ENCODE data around the gene LUC7L. TPM values are rescaled to one million over a fixed set of nuclear protein-coding genes. Genes with fewer than 3 reads are reported as not detected.
"Not testable (repeated sequence)": the region's sequence is repeated elsewhere in the genome, so short reads cannot be mapped to it uniquely, and the experiment has no call there.

Gene LUC7L
- 105 and 106 TPM in 2 replicates for total RNA-seq
- 67.8 TPM for polyA plus RNA-seq (2012)

GRCh38 chr16:228852-229730, at the start of gene LUC7L:
TSS of gene LUC7L (minus strand) at chr16:229449. CDS start at chr16:229339, 110 bp downstream.
- peak; percentile 92 for DNase-seq (ENCODE audit: low read depth)

GRCh38 chr16:278863-279366, 49.7 kb upstream of the LUC7L start:
- peak; percentile 60 for DNase-seq (ENCODE audit: low read depth)

- DNase-seq (ENCODE audit: low read depth): no peak
Measured at GRCh38 chr16:276426-277077, 47.3 kb upstream of the LUC7L start.

GRCh38 chr16:275786-276232, 46.6 kb upstream of the LUC7L start, which contains the start of gene RGS11:
TSS of gene RGS11 (minus strand) at chr16:275944. CDS start at chr16:275911, 33 bp downstream.
- DNase-seq (ENCODE audit: low read depth): no peak

GRCh38 chr16:275041-275641, 45.9 kb upstream of the LUC7L start:
- no peak for DNase-seq (ENCODE audit: low read depth)

GRCh38 chr16:273547-274421, 44.5 kb upstream of the LUC7L start:
- DNase-seq (ENCODE audit: low read depth): no peak

- DNase-seq (ENCODE audit: low read depth): peak; percentile 18
Measured at GRCh38 chr16:272633-273546, 43.6 kb upstream of the LUC7L start.

- no peak for DNase-seq (ENCODE audit: low read depth)
Measured at GRCh38 chr16:270381-271255, 41.4 kb upstream of the LUC7L start.

GRCh38 chr16:269061-269796, 40.0 kb upstream of the LUC7L start:
- no peak for DNase-seq (ENCODE audit: low read depth)

- DNase-seq (ENCODE audit: low read depth): no peak
Measured at GRCh38 chr16:268141-269053, 39.1 kb upstream of the LUC7L start.

- not testable (repeated sequence) for DNase-seq (ENCODE audit: low read depth)
Measured at GRCh38 chr16:267562-267961, 38.3 kb upstream of the LUC7L start.

- DNase-seq (ENCODE audit: low read depth): no peak
Measured at GRCh38 chr16:266258-267164, 37.3 kb upstream of the LUC7L start.

- DNase-seq (ENCODE audit: low read depth): peak; percentile 79
Measured at GRCh38 chr16:265711-266110, 36.5 kb upstream of the LUC7L start.

GRCh38 chr16:265002-265529, 35.8 kb upstream of the LUC7L start:
- no peak for DNase-seq (ENCODE audit: low read depth)

GRCh38 chr16:264440-264951, 35.2 kb upstream of the LUC7L start:
- DNase-seq (ENCODE audit: low read depth): no peak

Measured in myocyte (in vitro differentiated cells).